CD4-positive, alpha-beta T cell (primary cell): Measurements from ENCODE around the gene DUS1L. TPM values are rescaled to one million over a fixed set of nuclear protein-coding genes. Genes with fewer than 3 reads are reported as not detected.

Source experiments
- ATAC-seq: fragments of 200-7000 bp; cut with Tn5 transposase; one replicate; pipeline ENCODE4 v1.10.0; 2022; ENCODE audit warnings: mild to moderate bottlenecking; ENCODE audit not compliant: poor library complexity
- CTCF ChIA-PET: fragments of 350-600 bp; sonication (Branson Sonifier 250); formaldehyde crosslinking; loops from one replicate; lab custom pipeline; 2021; ENCODE audit warnings: antibody characterized with exemption, inconsistent platforms; lab: Charles Lee
- POLR2A ChIA-PET: fragments of 350-600 bp; sonication (Branson Sonifier 250); formaldehyde crosslinking; loops from one replicate; lab custom pipeline; 2021; ENCODE audit warnings: antibody characterized with exemption, inconsistent platforms; lab: Charles Lee
- DNase-seq, 14 experiments: peaks; one replicate each; pipeline ENCODE4 v3.0.0-alpha.2; 2013 to 2020; ENCODE audit warnings: mixed read lengths in 2 of 14
- H3K27ac ChIP-seq, 2 donors: one replicate each; pipeline versions ENCODE4 v1.5.1 to v1.7.0; 2013; ENCODE audit warnings: low read length in 2 of 2, low read depth in 1 of 2, mild to moderate bottlenecking in 1 of 2
- H3K27me3 ChIP-seq, 2 experiments: 1 replicate in 1 of 2; 2 replicates in 1 of 2; pipeline versions ENCODE4 v1.6.1 to v1.7.0; 2013; ENCODE audit warnings: low read length in 2 of 2, control low read depth in 1 of 2, mild to moderate bottlenecking in 1 of 2, moderate library complexity in 1 of 2; ENCODE audit not compliant: insufficient read depth in 2 of 2, control insufficient read depth in 1 of 2
- H3K36me3 ChIP-seq: one replicate; pipeline ENCODE4 v1.6.1; 2013; ENCODE audit warnings: low read length, control low read depth; ENCODE audit not compliant: insufficient read depth
- H3K4me1 ChIP-seq: one replicate; pipeline ENCODE4 v1.6.1; 2013; ENCODE audit warnings: low read length, control low read depth; ENCODE audit not compliant: insufficient read depth
- H3K4me3 ChIP-seq: one replicate; pipeline ENCODE4 v1.5.1; 2013; ENCODE audit warnings: mild to moderate bottlenecking, low read length, moderate library complexity
- H3K9me3 ChIP-seq, 2 experiments: 1 replicate in 1 of 2; 2 replicates in 1 of 2; pipeline versions ENCODE4 v1.6.1 to v1.7.0; 2013; ENCODE audit warnings: low read length in 2 of 2, mild to moderate bottlenecking in 2 of 2, control low read depth in 1 of 2, moderate library complexity in 1 of 2; ENCODE audit not compliant: control insufficient read depth in 1 of 2, insufficient read depth in 1 of 2
- H3K27ac Mint-ChIP-seq: one replicate; pipeline ENCODE4 v1.8.0; 2020; ENCODE audit warnings: mixed read lengths
- H3K27me3 Mint-ChIP-seq: one replicate; pipeline ENCODE4 v1.8.0; 2021; ENCODE audit warnings: mixed read lengths
- H3K36me3 Mint-ChIP-seq: one replicate; pipeline ENCODE4 v1.8.0; 2021; ENCODE audit warnings: low read depth, mixed read lengths
- H3K4me1 Mint-ChIP-seq: one replicate; pipeline ENCODE4 v1.8.0; 2021; ENCODE audit warnings: low read depth, mixed read lengths
- H3K4me3 Mint-ChIP-seq: one replicate; pipeline ENCODE4 v1.8.0; 2020; ENCODE audit warnings: mild to moderate bottlenecking, mixed read lengths
- H3K9me3 Mint-ChIP-seq: one replicate; pipeline ENCODE4 v1.8.0; 2020; ENCODE audit warnings: mixed read lengths
- CTCF ChIP-seq: fragments of 200-600 bp; IDR thresholded peaks from one replicate; pipeline ENCODE4 v1.8.0; 2022; ENCODE audit warnings: antibody characterized with exemption, mild to moderate bottlenecking
- intact Hi-C, 2 experiments: fragments of 100-400 bp; cut with DNase I in 1 of 2; cut with micrococcal nuclease in 1 of 2; formaldehyde crosslinking; loops; one replicate each; pipeline versions ENCODE4 v1.15.1 to v1.9.0; 2023 to 2025; cut with DNase I, micrococcal nuclease
- total RNA-seq, 174 experiments: library from RNA in 2 of 174; stranded (reverse) in 2 of 174; gene quantifications; one replicate each; pipeline ENCODE4 v1.2.3 and lab custom pipeline; 2021 to 2026

DUS1L gene
- total RNA-seq, 2 experiments from 2014 or later, result 160 to 163 TPM

- Mint-ChIP-seq H3K9me3 (no peaks in the 10 kb centered on the region), H3K27me3 (no peaks in the 10 kb centered on the region), H3K4me3 (peak overlapping the region; percentile 48), H3K4me1 (peaks cover 22% of the 10 kb centered on the region), H3K27ac (no peak overlapping the region), H3K36me3 (peaks cover 9% of the 10 kb centered on the region)
- Histone ChIP-seq H3K4me3 (peak overlapping the region; percentile 20), H3K27ac (no peak overlapping the region), H3K27me3 (no peaks in the 10 kb centered on the region), H3K36me3 (no peaks in the 10 kb centered on the region), H3K4me1 (peaks cover 42% of the 10 kb centered on the region), H3K9me3 (no peaks in the 10 kb centered on the region)
- POLR2A ChIA-PET, result interaction anchor here (1.4 to 2.5 kb wide), 3 partner anchors 9 to 95 kb away, joined by 3 to 12 read pairs (median 6); partner anchors contain the start of genes CENPX, DUS1L and LRRC45
- CTCF ChIA-PET, result interaction anchor here (0.6 kb wide), 1 partner anchor 468 kb away, joined by 4 read pairs; no protein-coding TSS in a partner anchor
- ATAC-seq (peak; percentile 32), DNase-seq (peak in 6 of 14 experiments; percentile 32 to 70 (median 52))
- no peak for TF ChIP-seq CTCF
- intact Hi-C loops, result loop anchor here (2.0 to 10.0 kb wide), 6 partner anchors 67 to 523 kb away; partner anchors contain the start of genes FASN (in 1 of the 2), HEXD (in 1 of the 2) and OGFOD3 (in 1 of the 2)
Measured at GRCh38 chr17:82031885-82032627, 33.5 kb downstream of the DUS1L start.

GRCh38 chr17:82031303-82031884, 34.2 kb downstream of the DUS1L start, which contains the start of gene RAC3:
Gene RAC3, plus strand, starts transcription at chr17:82031678. Its CDS starts 84 bp downstream, at chr17:82031762.
- H3K27ac Mint-ChIP-seq, result no peak within 1 kb of the TSS

More at GRCh38 chr17:82031303-82031884, 34.2 kb downstream of the DUS1L start, which contains the start of gene RAC3:
- intact Hi-C loops, result loop anchor here (2.0 to 10.0 kb wide), 6 partner anchors 67 to 523 kb away; partner anchors contain the start of genes FASN (in 1 of the 2), HEXD (in 1 of the 2) and OGFOD3 (in 1 of the 2)
- Mint-ChIP-seq H3K4me3 (peak within 1 kb of the TSS; percentile 91), H3K36me3 (peaks cover 9% of the 10 kb centered on the region), H3K4me1 (peaks cover 22% of the 10 kb centered on the region), H3K27me3 (no peaks in the 10 kb centered on the region), H3K9me3 (no peaks in the 10 kb centered on the region)
- Histone ChIP-seq H3K36me3 (no peaks in the 10 kb centered on the region), H3K9me3 (no peaks in the 10 kb centered on the region), H3K27ac (no peak within 1 kb of the TSS), H3K4me1 (peaks cover 35% of the 10 kb centered on the region), H3K27me3 (no peaks in the 10 kb centered on the region), H3K4me3 (peak within 1 kb of the TSS; percentile 53)
- peak in 2 of 14 experiments; percentile 49 to 57 for DNase-seq
- no peak for TF ChIP-seq CTCF
- peak; percentile 18 for ATAC-seq
- CTCF ChIA-PET, result interaction anchor here (0.6 to 2.6 kb wide), 6 partner anchors 10 to 469 kb away, joined by 3 to 14 read pairs (median 5); no protein-coding TSS in a partner anchor
- POLR2A ChIA-PET, result interaction anchor here (1.0 to 2.5 kb wide), 7 partner anchors 8 to 269 kb away, joined by 5 to 12 read pairs (median 6); partner anchors contain the start of genes CENPX, DUS1L and LRRC45
